ENCODE measurements around the gene PTPRT. TPM values are rescaled to one million over a fixed set of nuclear protein-coding genes. Genes with fewer than 3 reads are reported as not detected.

The PTPRT gene
- total and polyA plus RNA-seq, 2 of the 13 experiments (the other 11 are each of a cell fraction or from before 2014, with no cell fraction given) = under 0.01 to 0.09 TPM

DNA sequence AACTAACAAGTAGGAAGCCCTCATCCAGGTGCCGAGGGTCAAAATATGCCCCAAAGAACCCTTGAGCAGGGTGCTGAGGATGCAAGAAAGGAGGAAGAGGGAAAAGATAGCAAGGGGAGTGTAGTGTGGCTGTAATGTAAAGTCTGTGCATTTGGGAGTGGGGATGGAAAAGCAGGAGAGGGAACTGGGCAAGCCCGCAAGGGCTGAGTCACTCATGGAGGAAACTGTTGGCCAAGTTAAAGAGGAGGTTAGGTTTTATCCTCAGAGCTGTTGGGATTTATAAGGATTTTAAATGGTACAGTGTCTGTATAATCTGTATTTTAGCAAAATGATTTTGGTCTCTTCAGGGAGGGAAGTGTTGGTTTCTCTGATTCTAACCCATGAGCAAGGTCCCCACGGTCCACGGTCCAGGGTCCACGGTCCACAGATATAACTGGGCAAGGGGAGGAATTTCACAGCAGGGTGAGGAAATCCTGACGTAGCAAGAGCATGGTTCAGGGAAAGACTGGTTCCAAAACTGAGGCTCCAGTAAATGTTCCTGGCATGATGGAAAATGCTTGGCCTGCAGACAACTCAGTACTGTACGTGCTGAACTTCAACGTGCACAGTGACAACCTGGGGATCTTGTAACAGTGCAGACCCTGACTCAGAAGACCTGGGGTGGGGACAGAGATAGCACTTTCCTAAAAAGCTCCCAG lies 759.8 kb downstream of the PTPRT start (continued):
- TF ChIP-seq TBX3 (IDR thresholded peaks at IDR 0.05; ENCODE audit: borderline replicate concordance) (no peak), GABPA (IDR thresholded peaks at IDR 0.05; ENCODE audit: low read depth, low read length) (no peak), GABPA (CRISPR knock-in tag; IDR thresholded peaks at IDR 0.05; ENCODE audit: low read depth) (no peak), ARNT (IDR thresholded peaks at IDR 0.05) (no peak), STAT5B (CRISPR knock-in tag; IDR thresholded peaks at IDR 0.05) (no peak), FOXK1 (CRISPR knock-in tag; IDR thresholded peaks at IDR 0.05; ENCODE audit: borderline replicate concordance, low read depth) (no peak), XBP1 (CRISPR knock-in tag; IDR thresholded peaks at IDR 0.05) (no peak)
- TF ChIP-seq, protein P1, sequence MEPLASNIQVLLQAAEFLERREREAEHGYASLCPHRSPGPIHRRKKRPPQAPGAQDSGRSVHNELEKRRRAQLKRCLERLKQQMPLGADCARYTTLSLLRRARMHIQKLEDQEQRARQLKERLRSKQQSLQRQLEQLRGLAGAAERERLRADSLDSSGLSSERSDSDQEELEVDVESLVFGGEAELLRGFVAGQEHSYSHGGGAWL (CRISPR knock-in tag; IDR thresholded peaks at IDR 0.05) = no peak

DNA sequence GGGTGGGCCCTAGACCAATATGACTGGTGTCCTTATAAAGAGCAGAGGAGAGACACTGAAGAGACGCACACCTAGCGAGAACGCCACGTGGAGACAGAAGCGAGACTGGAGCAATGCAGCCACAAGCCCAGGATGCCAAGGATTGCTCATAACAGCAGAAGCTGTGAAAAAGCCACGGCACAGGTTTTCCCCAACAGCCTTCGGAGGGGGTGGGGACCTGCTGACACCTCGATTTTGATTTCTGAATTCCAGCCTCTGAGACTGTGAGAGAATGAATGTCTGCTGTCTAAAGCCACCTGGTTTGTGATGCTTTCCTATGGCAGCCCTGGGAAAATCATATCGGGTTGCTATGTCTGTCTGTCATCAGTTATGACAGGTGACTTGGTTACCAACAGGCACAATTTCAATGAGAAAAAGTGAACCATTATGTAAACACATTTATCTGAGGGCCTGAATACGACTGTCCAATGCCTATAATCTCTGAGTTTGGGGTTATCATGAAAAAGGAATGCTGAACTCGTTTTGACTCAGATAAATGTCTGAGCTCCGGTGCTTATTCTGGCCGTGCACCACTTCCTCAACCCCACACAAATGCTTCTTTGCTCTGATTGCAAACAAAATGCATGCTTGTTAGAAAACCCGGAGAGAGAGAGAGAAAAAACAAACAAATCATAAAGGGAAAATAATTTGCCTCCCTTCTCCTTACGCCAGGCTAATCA lies 769.7 kb downstream of the PTPRT start:
- Histone ChIP-seq H3K27ac (ENCODE audit: extremely low read length, insufficient read depth, low read length) (no peak overlapping the region), H3K36me3 (replicated peaks in 1 of 2; ENCODE audit: control insufficient read depth in 1 of 2, insufficient read depth in 2 of 2, low read length in 2 of 2) (no peaks in the 10 kb centered on the region), H3K79me2 (ENCODE audit: insufficient read depth, low read length) (no peaks in the 10 kb centered on the region), H3K4me3 (replicated peaks in 1 of 3; ENCODE audit: insufficient read depth in 1 of 3, low read depth in 2 of 3, low read length in 3 of 3) (no peak overlapping the region), H3K9ac (ENCODE audit: insufficient read depth, low read depth, low read length) (no peak overlapping the region), H4K20me1 (ENCODE audit: insufficient read depth, low read length) (no peaks in the 10 kb centered on the region), H2AFZ (ENCODE audit: low read length) (no peak overlapping the region), H3K27me3 (ENCODE audit: control insufficient read depth in 1 of 2, insufficient read depth in 2 of 2, low read length in 2 of 2) (no peaks in the 10 kb centered on the region), H3K4me2 (ENCODE audit: low read depth, low read length) (no peak overlapping the region), H3K9me3 (ENCODE audit: low read length) (peaks cover 10% of the 10 kb centered on the region; the same call in 1 of the 2 replicates), H3K4me1 (ENCODE audit: insufficient read depth, low read length) (no peaks in the 10 kb centered on the region)
- no peak for DNase-seq (ENCODE audit: low spot score)
- 15% methylated on average over 15 of the region's 15 CpGs for WGBS (ENCODE audit: low lambda C conversion rate)
- in situ Hi-C loops (cut with HindIII; ENCODE audit: extremely low pct_ligation_motif_present, low pct_unique_long_range_greater_than_20kb) (no loop called here), intact Hi-C loops (cut with micrococcal nuclease; ENCODE audit: unreplicated experiment) (no loop called here)
- ChIA-PET POLR2A (no interaction called here), CTCF (ENCODE audit: low intra/inter-chr PET ratio, low total read pairs) (no interaction called here)
- TF ChIP-seq KAT8 (CRISPR knock-in tag; IDR thresholded peaks at IDR 0.05) (no peak), RARA (CRISPR knock-in tag; IDR thresholded peaks at IDR 0.05) (no peak), ZBTB46 (CRISPR knock-in tag; IDR thresholded peaks at IDR 0.05; ENCODE audit: borderline replicate concordance) (no peak), ZNF619 (CRISPR knock-in tag; IDR thresholded peaks at IDR 0.05) (no peak)
- no peak for ATAC-seq
- BruUV-seq (replicated peaks) = no TSS peak
- FAIRE-seq = no peak
